Neural progenitor cell (in vitro differentiated cells): ENCODE results near the gene PCSK5. TPM values are rescaled to one million over a fixed set of nuclear protein-coding genes. Genes with fewer than 3 reads are reported as not detected.

Experiments
- DNase-seq: peaks from one replicate; pipeline ENCODE4 v3.0.0-alpha.2; 2016; ENCODE audit warnings: low spot score
- H2AFZ ChIP-seq: fragments of 200-600 bp; sonication (generic); replicated peaks from 2 replicates; pipeline ENCODE4 v1.6.1; 2016; ENCODE audit warnings: antibody characterized with exemption
- H3F3A ChIP-seq: fragments of 200-600 bp; sonication (generic); 2 replicates; pipeline ENCODE4 v1.6.1; 2016; ENCODE audit warnings: antibody characterized with exemption, low read depth
- H3K27ac ChIP-seq: fragments of 200-600 bp; sonication (generic); 2 replicates; pipeline ENCODE4 v1.5.1; 2016; ENCODE audit warnings: mild to moderate bottlenecking
- H3K27me3 ChIP-seq: fragments of 200-600 bp; sonication (generic); 2 replicates; pipeline ENCODE4 v1.6.1; 2016; ENCODE audit warnings: mild to moderate bottlenecking, moderate library complexity
- H3K36me3 ChIP-seq: fragments of 200-600 bp; sonication (generic); 2 replicates; pipeline ENCODE4 v1.5.1; 2016
- H3K4me1 ChIP-seq: fragments of 200-600 bp; sonication (generic); 2 replicates; pipeline ENCODE4 v1.6.1; 2016; ENCODE audit warnings: mixed run types
- H3K4me2 ChIP-seq: fragments of 200-600 bp; sonication (generic); 2 replicates; pipeline ENCODE4 v1.6.1; 2016
- H3K4me3 ChIP-seq: fragments of 200-600 bp; sonication (generic); 2 replicates; pipeline ENCODE4 v1.5.1; 2016
- H3K79me2 ChIP-seq: fragments of 200-600 bp; sonication (generic); 2 replicates; pipeline ENCODE4 v1.6.1; 2016; ENCODE audit warnings: low read depth
- H3K9ac ChIP-seq: fragments of 200-600 bp; sonication (generic); 2 replicates; pipeline ENCODE4 v1.6.1; 2016
- H3K9me3 ChIP-seq: fragments of 200-600 bp; sonication (generic); 2 replicates; pipeline ENCODE4 v1.5.1; 2016; ENCODE audit warnings: low read depth
- H4K20me1 ChIP-seq: fragments of 200-600 bp; sonication (generic); 2 replicates; pipeline ENCODE4 v1.6.1; 2016; ENCODE audit warnings: low read depth
- H3K27ac Mint-ChIP-seq: 3 replicates; pipeline ENCODE4 v1.8.0; 2021; ENCODE audit warnings: mixed read lengths
- H3K27me3 Mint-ChIP-seq: 2 replicates; pipeline ENCODE4 v1.8.0; 2022; ENCODE audit warnings: low read depth, mild to moderate bottlenecking, inconsistent platforms, moderate library complexity, mixed read lengths; ENCODE audit not compliant: insufficient read depth
- H3K36me3 Mint-ChIP-seq: 3 replicates; pipeline ENCODE4 v1.8.0; 2021; ENCODE audit warnings: mixed read lengths
- H3K4me1 Mint-ChIP-seq: 3 replicates; pipeline ENCODE4 v1.8.0; 2021; ENCODE audit warnings: mixed read lengths
- H3K4me3 Mint-ChIP-seq: 3 replicates; pipeline ENCODE4 v1.8.0; 2021; ENCODE audit warnings: mild to moderate bottlenecking, moderate library complexity, mixed read lengths
- H3K9me3 Mint-ChIP-seq: 3 replicates; pipeline ENCODE4 v1.8.0; 2020; ENCODE audit warnings: mixed read lengths
- CTCF ChIP-seq: fragments of 200-600 bp; sonication (generic); IDR thresholded peaks from 2 replicates; pipeline ENCODE4 v1.5.1; 2017; ENCODE audit warnings: antibody characterized with exemption, mild to moderate bottlenecking
- EZH2 ChIP-seq: fragments of 200-600 bp; sonication (generic); IDR thresholded peaks from 2 replicates; pipeline ENCODE4 v1.6.1; 2017; ENCODE audit warnings: antibody characterized with exemption, mild to moderate bottlenecking, moderate library complexity
- EZH2phosphoT487 ChIP-seq: fragments of 200-600 bp; sonication (generic); IDR thresholded peaks from 2 replicates; pipeline ENCODE4 v1.6.1; 2017; ENCODE audit warnings: antibody characterized with exemption
- total RNA-seq: library from RNA; depleted of rRNA; stranded (reverse); fragments of >200 nt; gene quantifications from 2 replicates; pipeline ENCODE4 v1.2.3, GENCODE V29; 2015; ENCODE audit warnings: low replicate concordance

The PCSK5 gene
- total RNA-seq, 1 donor from 2014 or later, result 23.4 TPM

DNA sequence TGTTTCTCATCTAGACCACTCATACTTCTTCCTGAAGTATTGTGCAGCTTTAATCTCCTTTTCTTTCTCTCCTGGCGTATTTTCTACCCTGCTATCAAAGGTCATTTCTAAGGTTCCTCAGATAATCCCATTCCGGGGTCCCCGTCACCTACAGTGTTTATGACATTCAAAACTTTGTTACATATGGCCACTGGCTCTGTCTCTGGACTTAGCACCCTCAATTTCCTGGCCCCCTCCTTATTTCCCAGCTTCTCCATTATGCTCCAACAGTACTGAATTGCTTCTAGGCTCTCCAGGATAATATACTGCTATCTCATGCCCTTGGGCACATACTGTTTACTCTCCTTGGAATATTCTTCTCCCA lies 472.5 kb downstream of the PCSK5 start:
- Mint-ChIP-seq H3K4me3 (no peak overlapping the region), H3K4me1 (peaks cover 20% of the 10 kb centered on the region), H3K9me3 (no peaks in the 10 kb centered on the region), H3K27ac (no peak overlapping the region), H3K36me3 (no peaks in the 10 kb centered on the region), H3K27me3 (peaks cover 5% of the 10 kb centered on the region)
- Histone ChIP-seq H3K4me3 (no peak overlapping the region), H3K9me3 (no peaks in the 10 kb centered on the region), H3K27ac (no peak overlapping the region), H3K79me2 (no peaks in the 10 kb centered on the region), H3K9ac (no peak overlapping the region), H3K4me2 (no peak overlapping the region), H3F3A (no peaks in the 10 kb centered on the region), H3K36me3 (no peaks in the 10 kb centered on the region), H4K20me1 (no peaks in the 10 kb centered on the region), H3K27me3 (no peaks in the 10 kb centered on the region), H3K4me1 (peaks cover 4% of the 10 kb centered on the region), H2AFZ (no peak overlapping the region)
- DNase-seq, result no peak
- TF ChIP-seq CTCF (no peak), EZH2phosphoT487 (no peak), EZH2 (no peak)

DNA sequence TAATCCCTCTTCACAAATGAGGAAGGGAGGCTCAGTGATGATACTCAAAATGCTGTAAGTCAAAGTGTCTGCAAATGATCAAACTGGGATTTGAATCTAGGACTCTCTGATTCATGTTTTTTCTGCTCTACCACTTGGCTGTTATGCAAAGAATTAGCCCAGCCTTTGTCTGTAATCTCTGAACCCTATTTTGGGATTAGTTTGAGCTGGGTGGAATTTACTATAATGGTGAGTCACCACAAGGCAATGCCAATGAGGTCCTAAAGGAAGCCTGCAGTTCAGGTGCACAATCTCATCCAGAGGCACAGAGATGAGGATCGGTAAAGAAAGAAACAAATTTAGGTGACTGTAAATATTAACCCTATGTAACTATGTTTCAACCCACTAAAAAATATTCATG lies 474.6 kb downstream of the PCSK5 start:
- DNase-seq, result peak; percentile 32
- no peaks in the 10 kb centered on the region for H3K27me3 ChIP-seq
- no peak overlapping the region for H3K27ac ChIP-seq
- Mint-ChIP-seq H3K9me3 (no peaks in the 10 kb centered on the region), H3K4me3 (no peak overlapping the region), H3K36me3 (no peaks in the 10 kb centered on the region), H3K4me1 (peaks cover 31% of the 10 kb centered on the region), H3K27ac (no peak overlapping the region), H3K27me3 (peaks cover 5% of the 10 kb centered on the region)
- no peak overlapping the region for H3K4me2 ChIP-seq
- no peak overlapping the region for H2AFZ ChIP-seq
- H4K20me1 ChIP-seq, result no peaks in the 10 kb centered on the region
- H3K4me3 ChIP-seq, result no peak overlapping the region
- H3K9me3 ChIP-seq, result no peaks in the 10 kb centered on the region
- H3K9ac ChIP-seq, result no peak overlapping the region
- no peaks in the 10 kb centered on the region for H3K79me2 ChIP-seq
- TF ChIP-seq EZH2, result no peak
- TF ChIP-seq CTCF, result no peak
- TF ChIP-seq EZH2phosphoT487, result no peak
- peaks cover 8% of the 10 kb centered on the region for H3K4me1 ChIP-seq
- H3K36me3 ChIP-seq, result no peaks in the 10 kb centered on the region
- H3F3A ChIP-seq, result peaks cover 7% of the 10 kb centered on the region

DNA sequence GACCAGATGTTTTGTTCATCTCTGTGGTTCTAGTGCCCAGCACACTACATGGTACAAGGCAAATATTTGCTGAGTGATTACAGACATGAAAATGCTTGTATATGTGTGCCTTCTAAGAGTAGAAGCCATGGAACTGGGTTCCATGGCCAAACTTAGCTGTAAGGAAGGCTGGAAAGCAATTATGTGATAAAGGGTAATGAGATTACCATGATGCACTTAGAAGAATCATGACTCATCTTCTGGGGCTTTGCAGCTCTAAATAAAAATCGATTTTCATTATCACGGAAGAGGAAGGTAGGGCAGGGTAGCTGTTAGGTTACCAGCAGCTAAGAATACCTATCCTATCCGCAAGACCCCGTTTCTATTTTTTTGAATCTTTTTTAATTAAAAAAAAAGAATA lies 475.8 kb downstream of the PCSK5 start:
- no peaks in the 10 kb centered on the region for H3K79me2 ChIP-seq
- no peak overlapping the region for H3K27ac ChIP-seq
- TF ChIP-seq CTCF, result no peak
- no peak for TF ChIP-seq EZH2
- TF ChIP-seq EZH2phosphoT487, result no peak
- Mint-ChIP-seq H3K4me1 (peaks cover 41% of the 10 kb centered on the region), H3K9me3 (no peaks in the 10 kb centered on the region), H3K27ac (no peak overlapping the region), H3K36me3 (no peaks in the 10 kb centered on the region), H3K4me3 (no peak overlapping the region), H3K27me3 (peaks cover 5% of the 10 kb centered on the region)
- H2AFZ ChIP-seq, result no peak overlapping the region
- no peaks in the 10 kb centered on the region for H3K27me3 ChIP-seq
- no peak overlapping the region for H3K9ac ChIP-seq
- no peak overlapping the region for H3K4me3 ChIP-seq
- H3K9me3 ChIP-seq, result no peaks in the 10 kb centered on the region
- H3K4me1 ChIP-seq, result peaks cover 11% of the 10 kb centered on the region
- no peak for DNase-seq
- peaks cover 7% of the 10 kb centered on the region for H3F3A ChIP-seq
- H3K4me2 ChIP-seq, result no peak overlapping the region
- no peaks in the 10 kb centered on the region for H4K20me1 ChIP-seq
- no peaks in the 10 kb centered on the region for H3K36me3 ChIP-seq

- no peaks in the 10 kb centered on the region for H3K36me3 ChIP-seq
- H3F3A ChIP-seq, result peaks cover 7% of the 10 kb centered on the region
- H3K79me2 ChIP-seq, result no peaks in the 10 kb centered on the region
- peak overlapping the region; percentile 87 for H3K27ac Mint-ChIP-seq
- H3K27me3 ChIP-seq, result no peaks in the 10 kb centered on the region
- peak overlapping the region; percentile 54 for H3K4me2 ChIP-seq
- H3K9me3 Mint-ChIP-seq, result no peaks in the 10 kb centered on the region
- no peaks in the 10 kb centered on the region for H3K9me3 ChIP-seq
- no peak overlapping the region for H3K4me3 ChIP-seq
- TF ChIP-seq EZH2phosphoT487, result no peak
- TF ChIP-seq CTCF, result no peak
- TF ChIP-seq EZH2, result no peak
- peak; percentile 33 for DNase-seq
- H2AFZ ChIP-seq, result no peak overlapping the region
- H3K27ac ChIP-seq, result no peak overlapping the region
- no peak overlapping the region for H3K4me3 Mint-ChIP-seq
- no peaks in the 10 kb centered on the region for H4K20me1 ChIP-seq
- peaks cover 52% of the 10 kb centered on the region for H3K4me1 Mint-ChIP-seq
- H3K36me3 Mint-ChIP-seq, result no peaks in the 10 kb centered on the region
- peaks cover 25% of the 10 kb centered on the region for H3K4me1 ChIP-seq
- H3K9ac ChIP-seq, result no peak overlapping the region
- H3K27me3 Mint-ChIP-seq, result peaks cover 3% of the 10 kb centered on the region
These were observed 479.1 kb downstream of the PCSK5 start for GRCh38 chr9:76369583-76369982.
